Measurements from ENCODE around the gene INAFM1. TPM values are rescaled to one million over a fixed set of nuclear protein-coding genes. Genes with fewer than 3 reads are reported as not detected.
"Not testable (repeated sequence)": the region's sequence is repeated elsewhere in the genome, so short reads cannot be mapped to it uniquely, and the experiment has no call there.

The INAFM1 gene
- total and polyA plus RNA-seq, 2 donors (not counting 1 experiment from before 2014, with no cell fraction given) = 6.6 to 13.6 TPM

GRCh38 chr19:47261946-47262793 is 12.5 kb upstream of the INAFM1 start:
- 35% methylated on average over 9 of the region's 14 CpGs for WGBS (ENCODE audit: insufficient coverage)
- ATAC-seq (ENCODE audit: low read depth) (peak; percentile 77), DNase-seq (peak; percentile 80)
- peak overlapping the region; percentile 87 for H3K27ac Mint-ChIP-seq
- H3K9me3 ChIP-seq (ENCODE audit: control extremely low read depth in 1 of 3, control insufficient read depth in 2 of 3, insufficient read depth in 1 of 3, low read length in 2 of 3); H3K27me3 ChIP-seq (replicated peaks in 1 of 4; ENCODE audit: control extremely low read depth in 1 of 4, control insufficient read depth in 3 of 4, insufficient read depth in 4 of 4, low read length in 3 of 4); H3K9me3 Mint-ChIP-seq (ENCODE audit: insufficient read depth); intact Hi-C loops (cut with micrococcal nuclease); H3K4me3 ChIP-seq (ENCODE audit: control extremely low read depth in 1 of 5, extremely low read depth in 1 of 5, insufficient read depth in 1 of 5, low read depth in 2 of 5, low read length in 4 of 5); H3K9ac ChIP-seq (ENCODE audit: low read length); H2AFZ ChIP-seq (ENCODE audit: insufficient read depth, low read depth, low read length, poor library complexity, severe bottlenecking); H3K27me3 Mint-ChIP-seq: not testable (repeated sequence)
- Histone ChIP-seq H3K27ac (ENCODE audit: low read length in 2 of 2) (peak overlapping the region; percentile 4 to 84), H3K4me2 (replicated peaks; ENCODE audit: low read depth, low read length, poor library complexity, severe bottlenecking) (peak overlapping the region; percentile 28), H3K4me1 (ENCODE audit: control insufficient read depth in 2 of 2, insufficient read depth in 2 of 2, low read length in 2 of 2) (peaks cover 17 to 26% of the 10 kb centered on the region in 2 donors), H3K36me3 (replicated peaks in 1 of 2; ENCODE audit: control extremely low read depth in 1 of 2, control insufficient read depth in 1 of 2, extremely low read depth in 1 of 2, insufficient read depth in 2 of 2, low read length in 1 of 2) (peaks cover 3 to 49% of the 10 kb centered on the region in 2 experiments), H4K20me1 (ENCODE audit: control insufficient read depth, insufficient read depth, low read length, poor library complexity, severe bottlenecking) (peaks cover 41% of the 10 kb centered on the region), H3K79me2 (ENCODE audit: control insufficient read depth, insufficient read depth, low read length) (peaks cover 25% of the 10 kb centered on the region)
- H3K4me3 Mint-ChIP-seq = peak overlapping the region; percentile 29
- POLR2A ChIA-PET = interaction anchor here (0.5 to 1.7 kb wide), 4 partner anchors 9 to 338 kb away, joined by 3 to 18 read pairs (median 5); partner anchors contain the start of gene INAFM1
- CTCF ChIA-PET = interaction anchor here (0.7 to 1.2 kb wide), 6 partner anchors 13 to 52 kb away, joined by 3 to 4 read pairs (median 4); partner anchors contain the start of gene INAFM1
- H3K4me1 Mint-ChIP-seq = peaks cover 37% of the 10 kb centered on the region

GRCh38 chr19:47264629-47265028 is 10.1 kb upstream of the INAFM1 start:
- no peak overlapping the region for H3K27ac Mint-ChIP-seq
- no peak for DNase-seq
- Histone ChIP-seq H4K20me1 (ENCODE audit: control insufficient read depth, insufficient read depth, low read length, poor library complexity, severe bottlenecking) (peaks cover 16% of the 10 kb centered on the region), H3K9me3 (ENCODE audit: control extremely low read depth in 1 of 3, control insufficient read depth in 2 of 3, insufficient read depth in 1 of 3, low read length in 2 of 3) (no peaks in the 10 kb centered on the region), H3K27ac (ENCODE audit: low read length in 2 of 2) (no peak overlapping the region), H3K4me1 (ENCODE audit: control insufficient read depth in 2 of 2, insufficient read depth in 2 of 2, low read length in 2 of 2) (peaks cover 6 to 15% of the 10 kb centered on the region in 2 donors), H3K4me3 (ENCODE audit: control extremely low read depth in 1 of 5, extremely low read depth in 1 of 5, insufficient read depth in 1 of 5, low read depth in 2 of 5, low read length in 4 of 5) (no peak overlapping the region), H3K4me2 (replicated peaks; ENCODE audit: low read depth, low read length, poor library complexity, severe bottlenecking) (no peak overlapping the region), H3K9ac (ENCODE audit: low read length) (no peak overlapping the region), H3K36me3 (replicated peaks in 1 of 2; ENCODE audit: control extremely low read depth in 1 of 2, control insufficient read depth in 1 of 2, extremely low read depth in 1 of 2, insufficient read depth in 2 of 2, low read length in 1 of 2) (peaks cover 2 to 43% of the 10 kb centered on the region in 2 experiments), H2AFZ (ENCODE audit: insufficient read depth, low read depth, low read length, poor library complexity, severe bottlenecking) (no peak overlapping the region), H3K79me2 (ENCODE audit: control insufficient read depth, insufficient read depth, low read length) (peaks cover 2% of the 10 kb centered on the region), H3K27me3 (replicated peaks in 1 of 4; ENCODE audit: control extremely low read depth in 1 of 4, control insufficient read depth in 3 of 4, insufficient read depth in 4 of 4, low read length in 3 of 4) (no peaks in the 10 kb centered on the region)
- peaks cover 15% of the 10 kb centered on the region for H3K4me1 Mint-ChIP-seq
- ChIA-PET POLR2A (no interaction called here), CTCF (interaction anchor here (1.3 to 1.4 kb wide), 2 partner anchors 20 to 54 kb away, joined by 3 to 6 read pairs; no protein-coding TSS in a partner anchor)
- no peak overlapping the region for H3K4me3 Mint-ChIP-seq
- no peaks in the 10 kb centered on the region for H3K9me3 Mint-ChIP-seq (ENCODE audit: insufficient read depth)
- no peaks in the 10 kb centered on the region for H3K27me3 Mint-ChIP-seq
- intact Hi-C loops (cut with micrococcal nuclease) = no loop called here
- WGBS (ENCODE audit: insufficient coverage) = 97% methylated on average over 30 of the region's 30 CpGs
- no peak for ATAC-seq (ENCODE audit: low read depth)
- no peak for TF ChIP-seq EZH2 (IDR thresholded peaks at IDR 0.05; ENCODE audit: borderline replicate concordance, insufficient read depth, low read depth, low read length, poor library complexity, severe bottlenecking)
- TF ChIP-seq CTCF (IDR thresholded peaks at IDR 0.05) = no peak

All from B cell (primary cell).